Activated CD8-positive, alpha-beta memory T cell treated with anti-CD3 and anti-CD28 coated beads for 48 hours (primary cell): Measurements from ENCODE around the gene RBPJ.

Source experiments
- DNase-seq, 3 experiments: peaks; one replicate each; pipeline ENCODE4 v3.0.0-alpha.2; 2020; ENCODE audit warnings: low read depth in 2 of 3, low spot score in 2 of 3

Gene RBPJ

GRCh38 chr4:26413582-26413981, 92.8 kb downstream of the RBPJ start:
- no peak for DNase-seq

GRCh38 chr4:26418107-26418506, 97.3 kb downstream of the RBPJ start:
- DNase-seq: no peak

- no peak for DNase-seq
These were observed 98.0 kb downstream of the RBPJ start for GRCh38 chr4:26418850-26419249.

- DNase-seq: no peak
These were observed 99.6 kb downstream of the RBPJ start for GRCh38 chr4:26420438-26420837.

- DNase-seq: no peak
These were observed 100.1 kb downstream of the RBPJ start for GRCh38 chr4:26420913-26421312.

GRCh38 chr4:26424153-26424552, 103.3 kb downstream of the RBPJ start:
- DNase-seq: no peak

- DNase-seq: no peak
These were observed 104.0 kb downstream of the RBPJ start for GRCh38 chr4:26424838-26425237.

- DNase-seq: no peak
These were observed 105.1 kb downstream of the RBPJ start for GRCh38 chr4:26425953-26426352.

- DNase-seq: no peak
These were observed 106.1 kb downstream of the RBPJ start for GRCh38 chr4:26426892-26427291.

GRCh38 chr4:26429910-26430309, 109.1 kb downstream of the RBPJ start:
- DNase-seq: no peak

- no peak for DNase-seq
These were observed 110.8 kb downstream of the RBPJ start for GRCh38 chr4:26431461-26432180.

GRCh38 chr4:26432419-26432818, 111.6 kb downstream of the RBPJ start:
- no peak for DNase-seq

GRCh38 chr4:26433556-26433955, 112.7 kb downstream of the RBPJ start:
- no peak for DNase-seq

- DNase-seq: no peak
These were observed 113.3 kb downstream of the RBPJ start for GRCh38 chr4:26434030-26434639.

- no peak for DNase-seq
These were observed 120.3 kb downstream of the RBPJ start for GRCh38 chr4:26441102-26441501.

GRCh38 chr4:26441771-26442170, 121.0 kb downstream of the RBPJ start:
- no peak for DNase-seq

- DNase-seq: no peak
These were observed 126.6 kb downstream of the RBPJ start for GRCh38 chr4:26447378-26447777.

GRCh38 chr4:26450418-26450817, 129.6 kb downstream of the RBPJ start:
- DNase-seq: no peak

- no peak for DNase-seq
These were observed 130.8 kb downstream of the RBPJ start for GRCh38 chr4:26451597-26451996.

- no peak for DNase-seq
These were observed 132.0 kb downstream of the RBPJ start for GRCh38 chr4:26452565-26453531.

- no peak for DNase-seq
These were observed 134.1 kb downstream of the RBPJ start for GRCh38 chr4:26454961-26455360.

- DNase-seq: no peak
These were observed 134.8 kb downstream of the RBPJ start for GRCh38 chr4:26455571-26455970.
